ENCODE data around the gene ICAM1.
A peak's percentile ranks its signal among the peaks of the same experiment; 100 is the strongest.

The ICAM1 gene

GRCh38 chr19:10295305-10295846 is 24.5 kb downstream of the ICAM1 start:
- peak; percentile 89 for DNase-seq

GRCh38 chr19:10295847-10296591 is 25.1 kb downstream of the ICAM1 start:
- DNase-seq, result no peak

- no peak for DNase-seq
Measured at GRCh38 chr19:10299545-10300458, 28.9 kb downstream of the ICAM1 start.

- no peak for DNase-seq
Measured at GRCh38 chr19:10305139-10305806, 34.4 kb downstream of the ICAM1 start.

GRCh38 chr19:10306327-10306726 is 35.4 kb downstream of the ICAM1 start:
- DNase-seq, result no peak

GRCh38 chr19:10309423-10309822 is 38.5 kb downstream of the ICAM1 start, which contains the start of gene ZGLP1:
Gene ZGLP1, minus strand, starts transcription at chr19:10309815.
- no peak for DNase-seq

GRCh38 chr19:10315335-10316214 is 44.7 kb downstream of the ICAM1 start, which contains the start of gene FDX2:
Gene FDX2, minus strand, starts transcription at chr19:10316015. Its CDS starts 19 bp downstream, at chr19:10315996.
- peak; percentile 97 for DNase-seq

GRCh38 chr19:10316229-10317044 is 45.5 kb downstream of the ICAM1 start:
- DNase-seq, result no peak

- DNase-seq, result no peak
Measured at GRCh38 chr19:10317045-10317856, 46.3 kb downstream of the ICAM1 start.

- DNase-seq, result no peak
Measured at GRCh38 chr19:10317857-10318462, 47.0 kb downstream of the ICAM1 start.

GRCh38 chr19:10318807-10319682 is 48.1 kb downstream of the ICAM1 start:
- DNase-seq, result no peak

- no peak for DNase-seq
Measured at GRCh38 chr19:10320602-10321416, 49.9 kb downstream of the ICAM1 start.

GRCh38 chr19:10321417-10321797 is 50.5 kb downstream of the ICAM1 start:
- no peak for DNase-seq

GRCh38 chr19:10321874-10322835 is 51.2 kb downstream of the ICAM1 start:
- no peak for DNase-seq

- no peak for DNase-seq
Measured at GRCh38 chr19:10325732-10326131, 54.8 kb downstream of the ICAM1 start.

- no peak for DNase-seq
Measured at GRCh38 chr19:10327793-10328192, 56.9 kb downstream of the ICAM1 start.
